HepG2 (cell line): ENCODE results near the gene CD8A. TPM values are rescaled to one million over a fixed set of nuclear protein-coding genes. Genes with fewer than 3 reads are reported as not detected.

Experiments
- ARNT2 ChIP-seq: sonication (generic); formaldehyde crosslinking; IDR thresholded peaks from 2 replicates; pipeline ENCODE4 v1.8.0; 2022; ENCODE audit warnings: mild to moderate bottlenecking, low read depth, missing genetic modification reagents, moderate library complexity
- E2F2 ChIP-seq: sonication (generic); formaldehyde crosslinking; IDR thresholded peaks from 2 replicates; pipeline ENCODE4 v1.4.0; 2020; ENCODE audit warnings: missing genetic modification reagents, borderline replicate concordance
- GATAD1 ChIP-seq: IDR thresholded peaks from 2 replicates; pipeline ENCODE4 v1.6.1; 2016; ENCODE audit warnings: missing genetic modification reagents, missing compliant biosample characterization
- HHEX ChIP-seq: IDR thresholded peaks from 2 replicates; pipeline ENCODE4 v1.6.1; 2016; ENCODE audit warnings: control low read depth
- SAP130 ChIP-seq: IDR thresholded peaks from 2 replicates; pipeline ENCODE4 v1.6.1; 2016; ENCODE audit warnings: low read depth
- SOX13 ChIP-seq, 3 experiments: fragments of 450-650 bp in 1 of 3; sonication (generic) in 1 of 3; formaldehyde crosslinking in 1 of 3; IDR thresholded peaks in 2 of 3; conservative IDR thresholded peaks in 1 of 3; 2 replicates each; pipeline versions ENCODE4 v1.5.0 to v1.6.1; 2016 to 2020; ENCODE audit warnings: antibody characterized with exemption in 1 of 3, mild to moderate bottlenecking in 1 of 3, missing compliant biosample characterization in 1 of 3, missing genetic modification reagents in 1 of 3, moderate library complexity in 1 of 3
- ZBTB3 ChIP-seq: sonication (generic); formaldehyde crosslinking; IDR thresholded peaks from 2 replicates; pipeline ENCODE4 v1.4.0; 2020; ENCODE audit warnings: low read depth, mild to moderate bottlenecking, moderate library complexity, missing genetic modification reagents, borderline replicate concordance
- ZBTB33 ChIP-seq: sonication (generic); formaldehyde crosslinking; IDR thresholded peaks from 2 replicates; pipeline ENCODE4 v1.4.0; 2020; ENCODE audit warnings: missing genetic modification reagents
- ZFP1 ChIP-seq: IDR thresholded peaks from 2 replicates; pipeline ENCODE4 v1.6.1; 2016
- ZFP41 ChIP-seq: sonication (generic); formaldehyde crosslinking; IDR thresholded peaks from 2 replicates; pipeline ENCODE4 v1.4.0; 2020; ENCODE audit warnings: mild to moderate bottlenecking, missing genetic modification reagents, borderline replicate concordance
- ZFX ChIP-seq: sonication (generic); formaldehyde crosslinking; IDR thresholded peaks from 2 replicates; pipeline ENCODE4 v1.4.0; 2020; ENCODE audit warnings: mild to moderate bottlenecking, low read depth, missing genetic modification reagents, moderate library complexity
- ZMYM2 ChIP-seq: sonication (generic); formaldehyde crosslinking; IDR thresholded peaks from 2 replicates; pipeline ENCODE4 v1.8.0; 2022; ENCODE audit warnings: mild to moderate bottlenecking, missing genetic modification reagents
- ZNF260 ChIP-seq: sonication (generic); formaldehyde crosslinking; IDR thresholded peaks from 2 replicates; pipeline ENCODE4 v1.4.0; 2020; ENCODE audit warnings: missing genetic modification reagents, low read depth, mild to moderate bottlenecking, borderline replicate concordance
- ZNF317 ChIP-seq: sonication (generic); formaldehyde crosslinking; IDR thresholded peaks from 2 replicates; pipeline ENCODE4 v1.5.0; 2020; ENCODE audit warnings: mild to moderate bottlenecking, missing genetic modification reagents
- ZNF709 ChIP-seq: sonication (generic); formaldehyde crosslinking; IDR thresholded peaks from 2 replicates; pipeline ENCODE4 v1.5.0; 2020; ENCODE audit warnings: mild to moderate bottlenecking, missing genetic modification reagents
- polyA plus RNA-seq, 8 experiments: library from polyadenylated mRNA; depleted of rRNA in 3 of 8; stranded (reverse) in 7 of 8; unstranded in 1 of 8; fragments of >200 nt; fragmentation: Illumina TruSeq in 4 of 8; extraction: Trizol in 4 of 8; gene quantifications; 2 replicates each; pipeline versions ENCODE4 v1.2.1 to v1.2.3, GENCODE V29; 2011 to 2016; ENCODE audit warnings: low read depth in 4 of 8, missing spikeins in 1 of 8, mixed read lengths in 1 of 8; ENCODE audit not compliant: insufficient read depth in 1 of 8
- total RNA-seq, 5 experiments: library from RNA; depleted of rRNA; stranded (reverse); fragments of >200 nt; fragmentation: Illumina TruSeq; extraction: Trizol; gene quantifications; 2 replicates each; pipeline ENCODE4 v1.2.3, GENCODE V29; 2016; ENCODE audit warnings: low read depth in 1 of 5
- TF ChIP-seq, protein P1 (sequence below): sonication (generic); formaldehyde crosslinking; IDR thresholded peaks from 2 replicates; pipeline ENCODE4 v1.5.0; 2020; ENCODE audit warnings: mild to moderate bottlenecking, missing genetic modification reagents, borderline replicate concordance

The CD8A gene
- total and polyA plus RNA-seq, 2 of the 13 experiments (the other 11 are each of a cell fraction or from before 2014, with no cell fraction given), result 0.09 TPM; not detected in 1

DNA sequence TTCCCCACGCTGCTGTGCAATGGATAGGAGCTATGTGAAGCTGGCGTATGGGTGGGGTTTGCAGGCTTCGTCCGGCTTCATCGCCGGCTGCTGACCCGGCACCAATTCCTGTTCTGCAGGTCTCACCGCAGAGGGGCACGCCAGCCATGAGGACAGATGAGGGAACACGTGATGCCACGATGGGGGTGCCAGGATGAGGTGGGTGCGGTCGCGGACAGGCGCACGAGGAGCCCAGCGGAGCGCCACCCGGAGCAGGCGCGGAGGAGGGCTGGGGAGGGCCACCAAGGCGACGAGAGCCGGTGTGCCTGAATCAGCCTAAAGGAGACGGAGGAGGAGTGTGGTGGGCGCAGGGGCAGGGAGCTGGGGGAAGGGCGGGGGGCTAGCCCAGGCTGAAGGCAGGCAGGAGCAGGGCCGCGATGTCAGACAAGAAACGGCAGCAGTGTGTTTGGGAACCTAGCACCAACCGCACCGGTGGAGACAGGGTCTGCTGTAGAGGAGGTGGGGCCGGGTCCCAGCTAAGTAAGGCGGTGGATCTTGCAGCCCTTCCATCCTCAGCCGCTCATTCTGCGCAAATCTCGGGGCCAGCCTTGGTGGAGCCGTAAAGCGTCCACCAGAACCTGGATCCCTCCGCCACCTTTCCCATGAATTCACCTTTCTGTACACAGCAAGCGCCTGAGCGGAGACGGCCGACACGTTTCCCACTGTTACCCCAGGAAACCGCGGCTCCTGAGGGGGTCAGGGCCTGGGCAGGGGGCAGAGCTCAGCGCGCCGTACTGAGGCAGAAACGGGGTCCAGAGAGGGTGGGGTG is 17.0 kb upstream of the CD8A start (continued):
- TF ChIP-seq, protein P1, sequence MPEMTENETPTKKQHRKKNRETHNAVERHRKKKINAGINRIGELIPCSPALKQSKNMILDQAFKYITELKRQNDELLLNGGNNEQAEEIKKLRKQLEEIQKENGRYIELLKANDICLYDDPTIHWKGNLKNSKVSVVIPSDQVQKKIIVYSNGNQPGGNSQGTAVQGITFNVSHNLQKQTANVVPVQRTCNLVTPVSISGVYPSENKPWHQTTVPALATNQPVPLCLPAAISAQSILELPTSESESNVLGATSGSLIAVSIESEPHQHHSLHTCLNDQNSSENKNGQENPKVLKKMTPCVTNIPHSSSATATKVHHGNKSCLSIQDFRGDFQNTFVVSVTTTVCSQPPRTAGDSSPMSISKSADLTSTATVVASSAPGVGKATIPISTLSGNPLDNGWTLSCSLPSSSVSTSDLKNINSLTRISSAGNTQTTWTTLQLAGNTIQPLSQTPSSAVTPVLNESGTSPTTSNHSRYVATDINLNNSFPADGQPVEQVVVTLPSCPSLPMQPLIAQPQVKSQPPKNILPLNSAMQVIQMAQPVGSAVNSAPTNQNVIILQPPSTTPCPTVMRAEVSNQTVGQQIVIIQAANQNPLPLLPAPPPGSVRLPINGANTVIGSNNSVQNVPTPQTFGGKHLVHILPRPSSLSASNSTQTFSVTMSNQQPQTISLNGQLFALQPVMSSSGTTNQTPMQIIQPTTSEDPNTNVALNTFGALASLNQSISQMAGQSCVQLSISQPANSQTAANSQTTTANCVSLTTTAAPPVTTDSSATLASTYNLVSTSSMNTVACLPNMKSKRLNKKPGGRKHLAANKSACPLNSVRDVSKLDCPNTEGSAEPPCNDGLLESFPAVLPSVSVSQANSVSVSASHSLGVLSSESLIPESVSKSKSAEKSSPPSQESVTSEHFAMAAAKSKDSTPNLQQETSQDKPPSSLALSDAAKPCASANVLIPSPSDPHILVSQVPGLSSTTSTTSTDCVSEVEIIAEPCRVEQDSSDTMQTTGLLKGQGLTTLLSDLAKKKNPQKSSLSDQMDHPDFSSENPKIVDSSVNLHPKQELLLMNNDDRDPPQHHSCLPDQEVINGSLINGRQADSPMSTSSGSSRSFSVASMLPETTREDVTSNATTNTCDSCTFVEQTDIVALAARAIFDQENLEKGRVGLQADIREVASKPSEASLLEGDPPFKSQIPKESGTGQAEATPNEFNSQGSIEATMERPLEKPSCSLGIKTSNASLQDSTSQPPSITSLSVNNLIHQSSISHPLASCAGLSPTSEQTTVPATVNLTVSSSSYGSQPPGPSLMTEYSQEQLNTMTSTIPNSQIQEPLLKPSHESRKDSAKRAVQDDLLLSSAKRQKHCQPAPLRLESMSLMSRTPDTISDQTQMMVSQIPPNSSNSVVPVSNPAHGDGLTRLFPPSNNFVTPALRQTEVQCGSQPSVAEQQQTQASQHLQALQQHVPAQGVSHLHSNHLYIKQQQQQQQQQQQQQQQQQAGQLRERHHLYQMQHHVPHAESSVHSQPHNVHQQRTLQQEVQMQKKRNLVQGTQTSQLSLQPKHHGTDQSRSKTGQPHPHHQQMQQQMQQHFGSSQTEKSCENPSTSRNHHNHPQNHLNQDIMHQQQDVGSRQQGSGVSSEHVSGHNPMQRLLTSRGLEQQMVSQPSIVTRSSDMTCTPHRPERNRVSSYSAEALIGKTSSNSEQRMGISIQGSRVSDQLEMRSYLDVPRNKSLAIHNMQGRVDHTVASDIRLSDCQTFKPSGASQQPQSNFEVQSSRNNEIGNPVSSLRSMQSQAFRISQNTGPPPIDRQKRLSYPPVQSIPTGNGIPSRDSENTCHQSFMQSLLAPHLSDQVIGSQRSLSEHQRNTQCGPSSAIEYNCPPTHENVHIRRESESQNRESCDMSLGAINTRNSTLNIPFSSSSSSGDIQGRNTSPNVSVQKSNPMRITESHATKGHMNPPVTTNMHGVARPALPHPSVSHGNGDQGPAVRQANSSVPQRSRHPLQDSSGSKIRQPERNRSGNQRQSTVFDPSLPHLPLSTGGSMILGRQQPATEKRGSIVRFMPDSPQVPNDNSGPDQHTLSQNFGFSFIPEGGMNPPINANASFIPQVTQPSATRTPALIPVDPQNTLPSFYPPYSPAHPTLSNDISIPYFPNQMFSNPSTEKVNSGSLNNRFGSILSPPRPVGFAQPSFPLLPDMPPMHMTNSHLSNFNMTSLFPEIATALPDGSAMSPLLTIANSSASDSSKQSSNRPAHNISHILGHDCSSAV (CRISPR knock-in tag), result 0 out of 2 replicates have a peak, but pooled peaks have one; percentile 14
- TF ChIP-seq ZMYM2 (CRISPR knock-in tag) (no peak), ARNT2 (CRISPR knock-in tag) (peak; percentile 76; the same call in 1 of the 2 replicates), ZFP41 (no peak), ZNF260 (CRISPR knock-in tag) (no peak), ZBTB33 (no peak; the same call in 1 of the 2 replicates), GATAD1 (CRISPR knock-in tag) (no peak), ZNF709 (CRISPR knock-in tag) (no peak), SAP130 (CRISPR knock-in tag) (0 out of 2 replicates have a peak, but pooled peaks have one; percentile 30), ZBTB3 (CRISPR knock-in tag) (no peak), SOX13 (IDR thresholded peaks at IDR 0.05) (no peak), SOX13 (CRISPR knock-in tag; conservative IDR thresholded peaks at IDR 0.05 in 1 of 2, IDR thresholded peaks at IDR 0.05 in 1 of 2) (no peak; a peak in 1 of 4 replicates), E2F2 (CRISPR knock-in tag) (no peak), ZNF317 (CRISPR knock-in tag) (peak; percentile 29; the same call in 1 of the 2 replicates), ZFX (CRISPR knock-in tag) (peak; percentile 22), ZFP1 (no peak), HHEX (CRISPR knock-in tag) (0 out of 2 replicates have a peak, but pooled peaks have one; percentile 4)
